Body of pancreas (tissue), 4 donors: ENCODE data around the gene KDM4B.

Source experiments
- CTCF ChIP-seq, 7 experiments: fragments of 450-650 bp in 4 of 7; fragments of 200-600 bp in 3 of 7; sonication (generic) in 3 of 7; IDR thresholded peaks; one replicate each; pipeline ENCODE4 v1.5.1; 2016 to 2019; ENCODE audit warnings: antibody characterized with exemption in 7 of 7
- POLR2A ChIP-seq, 3 donors: fragments of 450-650 bp; IDR thresholded peaks; one replicate each; pipeline ENCODE4 v1.6.1; 2016; ENCODE audit warnings: antibody characterized with exemption in 3 of 3, mild to moderate bottlenecking in 2 of 3

GRCh38 chr19:4952945-4953344 lies 16.0 kb upstream of the KDM4B start:
- TF ChIP-seq CTCF (IDR thresholded peaks at IDR 0.05) (no peak), POLR2A (IDR thresholded peaks at IDR 0.05) (no peak)
